ENCODE measurements around the gene TMEM202. TPM values are rescaled to one million over a fixed set of nuclear protein-coding genes. Genes with fewer than 3 reads are reported as not detected.

Gene TMEM202
- total RNA-seq, 1 donor from 2014 or later: not detected

DNA sequence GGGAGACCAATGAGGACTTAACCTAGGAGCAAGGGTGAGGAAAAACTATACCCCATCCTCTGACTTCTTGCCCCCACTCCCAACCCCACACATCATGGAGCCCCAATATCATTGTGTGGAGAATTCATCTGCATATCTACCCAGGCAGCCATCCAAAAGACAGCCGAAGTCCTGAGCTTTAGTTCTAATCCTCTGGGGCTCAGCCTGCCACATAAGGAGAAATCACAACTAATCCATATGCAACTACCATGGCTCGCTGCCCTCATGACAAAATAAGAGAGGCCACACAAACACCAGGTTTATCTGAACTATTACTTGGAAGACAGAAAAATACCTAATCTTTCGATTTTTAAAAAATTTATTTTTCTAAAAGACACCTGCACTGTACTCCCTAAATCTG is 40.0 kb upstream of the TMEM202 start:
- Mint-ChIP-seq H3K27ac (ENCODE audit: unreplicated experiment) (no peak overlapping the region), H3K4me1 (ENCODE audit: low read depth, unreplicated experiment) (peaks cover 16% of the 10 kb centered on the region), H3K4me3 (ENCODE audit: unreplicated experiment) (no peak overlapping the region), H3K9me3 (ENCODE audit: unreplicated experiment) (no peaks in the 10 kb centered on the region), H3K27me3 (ENCODE audit: low read depth, unreplicated experiment) (no peaks in the 10 kb centered on the region), H3K36me3 (ENCODE audit: low read depth, unreplicated experiment) (peaks cover 22% of the 10 kb centered on the region)
- no peak overlapping the region for H2AFZ ChIP-seq (ENCODE audit: low read depth, low read length)
- FAIRE-seq (no peak), DNase-seq (ENCODE audit: low read depth) (no peak)
- H3K4me1 ChIP-seq (ENCODE audit: insufficient read depth, low read length): peaks cover 12% of the 10 kb centered on the region
- H3K27me3 ChIP-seq (ENCODE audit: insufficient read depth, low read length): no peaks in the 10 kb centered on the region
- peaks cover 19% of the 10 kb centered on the region for H3K36me3 ChIP-seq (ENCODE audit: insufficient read depth, low read length)
- no peaks in the 10 kb centered on the region for H3K9me3 ChIP-seq (ENCODE audit: insufficient read depth, low read depth, low read length)
- H3K4me2 ChIP-seq (ENCODE audit: low read length): no peak overlapping the region
- TF ChIP-seq EZH2 (IDR thresholded peaks at IDR 0.05; ENCODE audit: insufficient read depth, low read length): no peak
- TF ChIP-seq CTCF (IDR thresholded peaks at IDR 0.05; ENCODE audit: insufficient read depth, low read depth, low read length): no peak
- H3K27ac ChIP-seq (ENCODE audit: low read depth, low read length): no peak overlapping the region
- H3K4me3 ChIP-seq (ENCODE audit: insufficient read depth, low read depth, low read length): no peak overlapping the region
- no peak overlapping the region for H3K9ac ChIP-seq (ENCODE audit: low read length)
- H4K20me1 ChIP-seq (ENCODE audit: insufficient read depth, low read length): peaks cover 73% of the 10 kb centered on the region
- H3K79me2 ChIP-seq (ENCODE audit: insufficient read depth, low read length): peaks cover 46% of the 10 kb centered on the region

GRCh38 chr15:72358650-72359171 is 39.4 kb upstream of the TMEM202 start:
- no peak overlapping the region for H3K27ac ChIP-seq (ENCODE audit: low read depth, low read length)

More at GRCh38 chr15:72358650-72359171, 39.4 kb upstream of the TMEM202 start:
- peak overlapping the region; percentile 18 for H3K4me3 Mint-ChIP-seq (ENCODE audit: unreplicated experiment)
- peaks cover 73% of the 10 kb centered on the region for H4K20me1 ChIP-seq (ENCODE audit: insufficient read depth, low read length)
- TF ChIP-seq EZH2 (IDR thresholded peaks at IDR 0.05; ENCODE audit: insufficient read depth, low read length) (no peak), CTCF (IDR thresholded peaks at IDR 0.05; ENCODE audit: insufficient read depth, low read depth, low read length) (no peak)
- peak overlapping the region; percentile 6 for H3K27ac Mint-ChIP-seq (ENCODE audit: unreplicated experiment)
- no peak for FAIRE-seq
- H3K4me1 Mint-ChIP-seq (ENCODE audit: low read depth, unreplicated experiment): peaks cover 13% of the 10 kb centered on the region
- peaks cover 16% of the 10 kb centered on the region for H3K36me3 Mint-ChIP-seq (ENCODE audit: low read depth, unreplicated experiment)
- DNase-seq (ENCODE audit: low read depth): peak; percentile 80
- peaks cover 50% of the 10 kb centered on the region for H3K79me2 ChIP-seq (ENCODE audit: insufficient read depth, low read length)
- H3K27me3 Mint-ChIP-seq (ENCODE audit: low read depth, unreplicated experiment): no peaks in the 10 kb centered on the region
- H3K4me3 ChIP-seq (ENCODE audit: insufficient read depth, low read depth, low read length): no peak overlapping the region
- peak overlapping the region; percentile 37 for H3K4me2 ChIP-seq (ENCODE audit: low read length)
- H3K36me3 ChIP-seq (ENCODE audit: insufficient read depth, low read length): peaks cover 16% of the 10 kb centered on the region
- no peaks in the 10 kb centered on the region for H3K9me3 Mint-ChIP-seq (ENCODE audit: unreplicated experiment)
- H3K9me3 ChIP-seq (ENCODE audit: insufficient read depth, low read depth, low read length): no peaks in the 10 kb centered on the region
- H3K4me1 ChIP-seq (ENCODE audit: insufficient read depth, low read length): peaks cover 12% of the 10 kb centered on the region
- no peak overlapping the region for H2AFZ ChIP-seq (ENCODE audit: low read depth, low read length)
- no peak overlapping the region for H3K9ac ChIP-seq (ENCODE audit: low read length)
- H3K27me3 ChIP-seq (ENCODE audit: insufficient read depth, low read length): no peaks in the 10 kb centered on the region
